Progenitor cell of endocrine pancreas (in vitro differentiated cells): Measurements from ENCODE around the gene NFKBIZ. TPM values are rescaled to one million over a fixed set of nuclear protein-coding genes. Genes with fewer than 3 reads are reported as not detected.

Experiments used
- DNase-seq: peaks from one replicate; pipeline ENCODE4 v3.0.0; 2021; ENCODE audit warnings: low spot score; ENCODE audit not compliant: unreplicated experiment
- H3K27ac Mint-ChIP-seq: 2 replicates; pipeline ENCODE4 v1.8.0; 2021; ENCODE audit warnings: mild to moderate bottlenecking, moderate library complexity, mixed read lengths
- H3K27me3 Mint-ChIP-seq: 2 replicates; pipeline ENCODE4 v1.8.0; 2021; ENCODE audit warnings: mixed read lengths
- H3K36me3 Mint-ChIP-seq: 2 replicates; pipeline ENCODE4 v1.8.0; 2022; ENCODE audit warnings: mixed read lengths; ENCODE audit not compliant: insufficient read depth
- H3K4me1 Mint-ChIP-seq: 2 replicates; pipeline ENCODE4 v1.8.0; 2021; ENCODE audit warnings: low read depth, mixed read lengths
- H3K4me3 Mint-ChIP-seq: 2 replicates; pipeline ENCODE4 v1.8.0; 2021; ENCODE audit warnings: low read depth, mild to moderate bottlenecking, moderate library complexity, mixed read lengths
- H3K9me3 Mint-ChIP-seq: 2 replicates; pipeline ENCODE4 v1.8.0; 2021; ENCODE audit warnings: low read depth, mixed read lengths
- CTCF ChIP-seq: fragments of 200-600 bp; sonication (generic); IDR thresholded peaks from one replicate; pipeline ENCODE4 v1.5.0; 2021; ENCODE audit warnings: antibody characterized with exemption, mild to moderate bottlenecking; ENCODE audit not compliant: unreplicated experiment
- total RNA-seq: library from RNA; stranded (reverse); gene quantifications from 2 replicates; pipeline ENCODE4 v1.2.1, GENCODE V29; 2021

NFKBIZ gene
- total RNA-seq, 1 donor from 2014 or later = 13.3 TPM

- H3K4me3 Mint-ChIP-seq = no peak overlapping the region
- no peaks in the 10 kb centered on the region for H3K9me3 Mint-ChIP-seq
- H3K36me3 Mint-ChIP-seq = no peaks in the 10 kb centered on the region
- H3K4me1 Mint-ChIP-seq = peaks cover 25% of the 10 kb centered on the region
- peak overlapping the region; percentile 45 for H3K27ac Mint-ChIP-seq
- no peak for TF ChIP-seq CTCF
- H3K27me3 Mint-ChIP-seq = no peaks in the 10 kb centered on the region
- no peak for DNase-seq
Observed at GRCh38 chr3:101868534-101869464, 19.5 kb downstream of the NFKBIZ start.

- H3K27ac Mint-ChIP-seq = no peak overlapping the region
- H3K4me3 Mint-ChIP-seq = no peak overlapping the region
- H3K27me3 Mint-ChIP-seq = no peaks in the 10 kb centered on the region
- no peak for DNase-seq
- H3K36me3 Mint-ChIP-seq = no peaks in the 10 kb centered on the region
- no peaks in the 10 kb centered on the region for H3K9me3 Mint-ChIP-seq
- no peak for TF ChIP-seq CTCF
- peaks cover 25% of the 10 kb centered on the region for H3K4me1 Mint-ChIP-seq
Observed at GRCh38 chr3:101870138-101870537, 20.8 kb downstream of the NFKBIZ start.

GRCh38 chr3:101873619-101874018 is 24.3 kb downstream of the NFKBIZ start:
- no peak overlapping the region for H3K4me3 Mint-ChIP-seq
- H3K36me3 Mint-ChIP-seq = no peaks in the 10 kb centered on the region
- no peaks in the 10 kb centered on the region for H3K27me3 Mint-ChIP-seq
- no peak for DNase-seq
- H3K4me1 Mint-ChIP-seq = peaks cover 3% of the 10 kb centered on the region
- TF ChIP-seq CTCF = no peak
- H3K27ac Mint-ChIP-seq = no peak overlapping the region
- H3K9me3 Mint-ChIP-seq = no peaks in the 10 kb centered on the region

- H3K4me1 Mint-ChIP-seq = peaks cover 2% of the 10 kb centered on the region
- no peaks in the 10 kb centered on the region for H3K36me3 Mint-ChIP-seq
- no peak for TF ChIP-seq CTCF
- DNase-seq = no peak
- H3K9me3 Mint-ChIP-seq = no peaks in the 10 kb centered on the region
- no peaks in the 10 kb centered on the region for H3K27me3 Mint-ChIP-seq
- no peak overlapping the region for H3K27ac Mint-ChIP-seq
- H3K4me3 Mint-ChIP-seq = no peak overlapping the region
Observed at GRCh38 chr3:101876142-101876541, 26.8 kb downstream of the NFKBIZ start.

- Mint-ChIP-seq H3K27ac (no peak overlapping the region), H3K9me3 (no peaks in the 10 kb centered on the region), H3K4me1 (peaks cover 2% of the 10 kb centered on the region), H3K36me3 (no peaks in the 10 kb centered on the region), H3K4me3 (no peak overlapping the region), H3K27me3 (no peaks in the 10 kb centered on the region)
- no peak for DNase-seq
- TF ChIP-seq CTCF = no peak
Observed at GRCh38 chr3:101878589-101878988, 29.3 kb downstream of the NFKBIZ start.
